Coronary artery (tissue), 2 donors: ENCODE results near the gene TBL1X.

ENCODE experiments used
- DNase-seq: peaks from one replicate; pipeline ENCODE4 v3.0.0-alpha.2; 2017; ENCODE audit warnings: low spot score
- H3K27ac ChIP-seq, 2 donors: fragments of 200-600 bp; sonication (generic); one replicate each; pipeline ENCODE4 v1.5.1; 2016 to 2019
- H3K4me3 ChIP-seq: fragments of 200-600 bp; sonication (generic); 2 replicates; pipeline ENCODE4 v1.5.1; 2016; ENCODE audit warnings: mild to moderate bottlenecking, moderate library complexity
- TF ChIP-seq, protein P1 (sequence below): fragments of 200-600 bp; sonication (generic); IDR thresholded peaks from one replicate; pipeline ENCODE4 v1.5.1; 2019; ENCODE audit warnings: antibody characterized with exemption

TBL1X gene

DNA sequence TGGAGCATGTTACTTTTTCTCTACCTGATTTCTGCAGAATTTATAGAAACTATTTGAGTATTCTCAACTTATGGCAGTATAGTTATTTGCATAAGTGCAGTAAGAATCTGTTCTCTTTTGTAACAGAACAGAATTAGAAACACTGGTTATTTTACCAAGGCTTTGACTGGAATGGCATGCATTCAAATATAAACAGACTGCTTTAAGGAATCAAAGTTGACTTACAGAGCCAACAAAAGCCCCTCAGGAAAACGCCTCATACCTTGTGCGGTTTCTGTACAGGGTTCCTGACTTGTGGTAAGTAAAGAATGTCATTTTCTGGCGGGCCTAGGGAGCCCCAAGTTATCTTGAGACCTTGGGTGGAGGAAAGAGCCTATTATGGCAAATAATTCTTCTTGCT, 203.7 kb downstream of the TBL1X start:
- DNase-seq: no peak
- TF ChIP-seq, protein P1, sequence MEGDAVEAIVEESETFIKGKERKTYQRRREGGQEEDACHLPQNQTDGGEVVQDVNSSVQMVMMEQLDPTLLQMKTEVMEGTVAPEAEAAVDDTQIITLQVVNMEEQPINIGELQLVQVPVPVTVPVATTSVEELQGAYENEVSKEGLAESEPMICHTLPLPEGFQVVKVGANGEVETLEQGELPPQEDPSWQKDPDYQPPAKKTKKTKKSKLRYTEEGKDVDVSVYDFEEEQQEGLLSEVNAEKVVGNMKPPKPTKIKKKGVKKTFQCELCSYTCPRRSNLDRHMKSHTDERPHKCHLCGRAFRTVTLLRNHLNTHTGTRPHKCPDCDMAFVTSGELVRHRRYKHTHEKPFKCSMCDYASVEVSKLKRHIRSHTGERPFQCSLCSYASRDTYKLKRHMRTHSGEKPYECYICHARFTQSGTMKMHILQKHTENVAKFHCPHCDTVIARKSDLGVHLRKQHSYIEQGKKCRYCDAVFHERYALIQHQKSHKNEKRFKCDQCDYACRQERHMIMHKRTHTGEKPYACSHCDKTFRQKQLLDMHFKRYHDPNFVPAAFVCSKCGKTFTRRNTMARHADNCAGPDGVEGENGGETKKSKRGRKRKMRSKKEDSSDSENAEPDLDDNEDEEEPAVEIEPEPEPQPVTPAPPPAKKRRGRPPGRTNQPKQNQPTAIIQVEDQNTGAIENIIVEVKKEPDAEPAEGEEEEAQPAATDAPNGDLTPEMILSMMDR: no peak
- H3K27ac ChIP-seq: peak overlapping the region in 1 of 2 donors; percentile 4
- H3K4me3 ChIP-seq: no peak overlapping the region

DNA sequence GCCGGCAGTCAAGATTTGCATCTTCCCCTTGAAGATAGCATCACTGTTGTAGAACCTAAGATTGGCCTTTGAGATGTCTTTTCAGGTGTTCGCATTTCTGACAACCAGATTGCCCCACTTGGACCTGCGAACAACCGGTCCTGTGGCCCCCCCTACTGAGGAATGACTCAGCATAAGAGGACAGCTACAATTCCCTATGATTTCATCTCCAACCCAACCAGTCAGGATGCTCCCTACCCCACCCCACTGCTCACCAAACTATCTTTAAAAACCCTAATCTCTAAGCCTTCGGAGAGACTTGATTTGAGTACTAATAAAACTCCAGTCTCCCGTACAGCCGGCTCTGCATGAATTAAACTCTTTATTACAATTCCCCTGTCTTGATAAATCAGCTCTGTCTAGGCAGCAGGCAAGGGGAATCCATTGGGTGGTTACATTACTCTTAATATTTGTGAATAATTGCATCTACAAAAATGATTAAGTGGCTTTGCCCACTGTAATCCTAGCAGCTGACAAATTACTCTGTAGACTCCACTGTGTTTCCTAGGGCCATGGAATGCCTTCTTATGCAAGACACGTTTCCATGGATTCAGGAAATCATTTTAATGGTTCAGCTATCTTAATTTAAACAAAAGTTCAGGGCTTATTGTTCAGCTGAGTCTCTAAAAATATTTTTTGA, 205.4 kb downstream of the TBL1X start:
- TF ChIP-seq, protein P1: no peak
- peak overlapping the region in 1 of 2 donors; percentile 22 for H3K27ac ChIP-seq
- DNase-seq: no peak
- H3K4me3 ChIP-seq: no peak overlapping the region

DNA sequence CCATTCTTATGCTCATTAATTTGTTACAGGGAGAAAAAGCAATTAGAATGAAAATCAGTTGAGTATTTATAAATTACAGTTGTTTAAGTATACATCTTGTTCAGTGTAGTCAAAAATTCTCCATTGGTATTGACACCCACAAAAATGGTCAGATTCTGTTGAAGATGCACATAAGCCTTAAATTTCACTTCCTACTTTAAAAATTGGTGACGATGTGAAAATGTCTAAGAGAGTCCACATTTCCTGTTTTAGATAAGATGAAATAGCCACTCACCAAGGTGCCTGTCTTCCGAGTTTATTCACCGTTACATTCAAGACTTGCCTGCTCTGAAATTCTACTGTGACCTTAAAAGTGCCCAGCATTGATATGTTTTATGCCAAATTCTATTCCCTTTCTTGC, 207.1 kb downstream of the TBL1X start:
- TF ChIP-seq, protein P1: no peak
- Histone ChIP-seq H3K27ac (no peak overlapping the region), H3K4me3 (no peak overlapping the region)
- DNase-seq: no peak

DNA sequence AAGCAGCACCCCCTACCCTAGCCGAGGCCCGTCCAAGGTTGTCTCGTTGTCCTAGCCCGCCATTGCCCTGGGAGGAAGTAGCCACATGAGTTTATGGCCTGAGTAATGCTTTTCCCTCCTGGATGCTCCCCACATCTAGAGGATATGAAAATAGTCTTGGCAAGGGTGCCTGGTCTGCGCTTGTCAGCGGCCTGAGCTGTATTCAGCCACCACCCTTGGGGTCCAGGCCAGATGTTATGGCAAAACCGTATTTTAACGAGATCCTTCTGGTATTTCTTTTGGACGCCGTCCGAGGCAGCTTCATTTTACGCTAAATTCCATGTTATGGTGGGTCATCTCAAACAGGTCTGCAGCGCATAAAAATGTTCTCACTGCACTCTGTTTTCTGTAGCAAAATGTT, 211.4 kb downstream of the TBL1X start:
- DNase-seq: no peak
- Histone ChIP-seq H3K4me3 (no peak overlapping the region), H3K27ac (no peak overlapping the region)
- TF ChIP-seq, protein P1: no peak

DNA sequence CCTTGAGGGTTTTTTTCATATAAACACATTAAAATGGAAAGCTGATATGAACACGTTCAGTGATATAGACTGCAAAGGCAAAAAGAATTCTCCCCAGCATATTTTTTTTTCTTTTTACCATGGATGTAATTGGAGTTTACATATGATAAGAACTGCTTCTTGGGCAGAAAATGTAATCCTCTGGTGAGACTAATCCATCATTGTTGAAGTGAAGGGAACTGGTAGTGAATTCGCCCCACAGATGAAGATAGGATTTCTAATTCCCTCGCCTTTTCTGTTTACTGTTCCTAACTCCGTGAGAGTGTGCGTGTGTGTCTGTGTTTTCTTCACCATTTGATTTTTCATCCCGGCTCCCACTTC, 211.9 kb downstream of the TBL1X start:
- no peak for DNase-seq
- H3K27ac ChIP-seq: no peak overlapping the region
- no peak overlapping the region for H3K4me3 ChIP-seq

DNA sequence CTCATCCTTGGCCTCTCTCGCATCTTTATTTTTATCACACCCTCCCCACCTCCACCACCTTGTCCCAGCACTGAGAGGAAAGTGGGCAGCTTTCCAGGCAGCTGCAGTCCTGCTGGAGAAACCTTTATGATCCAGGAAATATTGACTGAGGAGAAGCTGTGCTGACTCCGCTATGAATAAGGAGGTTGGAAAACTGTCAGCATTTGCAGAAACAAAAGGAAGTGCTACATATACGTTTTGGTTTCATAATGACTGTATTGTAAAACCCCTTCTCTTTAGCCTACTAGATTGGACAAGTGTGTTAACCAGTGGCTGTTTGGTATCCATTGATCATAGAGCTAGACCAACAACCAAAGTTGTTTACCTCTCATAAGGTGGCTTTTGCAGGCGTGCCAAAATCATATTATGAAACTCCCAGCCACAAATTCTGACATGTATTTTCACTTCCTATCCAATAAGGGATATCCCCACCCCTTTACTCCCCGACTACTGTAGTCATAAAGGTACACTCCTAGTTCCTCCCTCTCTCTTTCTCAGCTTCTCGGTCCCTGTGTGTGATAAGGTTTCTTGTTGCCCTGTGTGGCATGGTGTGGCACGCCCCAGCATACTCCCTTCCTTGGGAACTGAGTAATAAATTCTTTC, 212.4 kb downstream of the TBL1X start:
- H3K27ac ChIP-seq: no peak overlapping the region
- TF ChIP-seq, protein P1: no peak
- DNase-seq: no peak
- no peak overlapping the region for H3K4me3 ChIP-seq

More for the DNA sequence above, 211.9 kb downstream of the TBL1X start:
- TF ChIP-seq, protein P1: no peak
